Right renal pelvis (tissue), 4 donors: Measurements from ENCODE around the gene RAB4A. TPM values are rescaled to one million over a fixed set of nuclear protein-coding genes. Genes with fewer than 3 reads are reported as not detected.

Experiments used
- polyA plus RNA-seq, 4 donors: library from polyadenylated mRNA; unstranded; fragments of 120-200 nt; gene quantifications; one replicate each; pipeline ENCODE4 v1.2.1, GENCODE V29; 2013; ENCODE audit not compliant: insufficient read length in 4 of 4

The RAB4A gene
- polyA plus RNA-seq, 4 donors: 51.9 to 65.9 (median 59.4) TPM

Other genes with a start within 250 kb of the RAB4A start
- 10 to 100 TPM in 3 of 4 donors, 1 to 10 TPM in 1; 8.9 to 11.9 (median 10.1) TPM for gene CCSAP, start 71.9 kb downstream of the RAB4A start, polyA plus RNA-seq
- gene ACTA1, start 163.0 kb downstream of the RAB4A start, polyA plus RNA-seq: 1 to 10 TPM in 2 of 4 donors, under 1 TPM in 2; 0.77 to 1.5 (median 1.1) TPM
- 10 to 100 TPM; 44.7 to 53.1 (median 49.2) TPM for gene NUP133, start 237.2 kb downstream of the RAB4A start, polyA plus RNA-seq